Karpas-422 (cell line): ENCODE measurements around the gene CEMIP. TPM values are rescaled to one million over a fixed set of nuclear protein-coding genes. Genes with fewer than 3 reads are reported as not detected.

Source experiments
- DNase-seq: peaks from one replicate; pipeline ENCODE4 v3.0.0-alpha.2; 2015
- H2AFZ ChIP-seq: fragments of 200-600 bp; sonication (generic); 2 replicates; pipeline ENCODE4 v1.6.1; 2014; ENCODE audit warnings: antibody characterized with exemption, low read length, mixed read lengths
- H3K27ac ChIP-seq: fragments of 200-600 bp; sonication (generic); 2 replicates; pipeline ENCODE4 v1.5.1; 2014; ENCODE audit warnings: mild to moderate bottlenecking, low read length, moderate library complexity
- H3K27me3 ChIP-seq: fragments of 200-600 bp; sonication (generic); 2 replicates; pipeline ENCODE4 v1.6.1; 2014; ENCODE audit warnings: low read length, mixed read lengths
- H3K36me3 ChIP-seq: fragments of 200-600 bp; sonication (generic); 2 replicates; pipeline ENCODE4 v1.6.1; 2014; ENCODE audit warnings: low read length, mixed read lengths; ENCODE audit not compliant: insufficient read depth
- H3K4me1 ChIP-seq: fragments of 200-600 bp; sonication (generic); 2 replicates; pipeline ENCODE4 v1.6.1; 2014; ENCODE audit warnings: mild to moderate bottlenecking, low read length, mixed read lengths
- H3K4me2 ChIP-seq: fragments of 200-600 bp; sonication (generic); 2 replicates; pipeline ENCODE4 v1.6.1; 2014; ENCODE audit warnings: low read length, low read depth, mild to moderate bottlenecking; ENCODE audit not compliant: poor library complexity, severe bottlenecking
- H3K4me3 ChIP-seq: fragments of 200-600 bp; sonication (generic); 2 replicates; pipeline ENCODE4 v1.5.1; 2014; ENCODE audit warnings: mild to moderate bottlenecking, antibody characterized with exemption, low read length, mixed read lengths
- H3K79me2 ChIP-seq: fragments of 200-600 bp; sonication (generic); 2 replicates; pipeline ENCODE4 v1.6.1; 2014; ENCODE audit warnings: mild to moderate bottlenecking, low read length, mixed read lengths
- H3K9ac ChIP-seq: fragments of 200-600 bp; sonication (generic); 2 replicates; pipeline ENCODE4 v1.6.0; 2014; ENCODE audit warnings: low read length
- H3K9me2 ChIP-seq: fragments of 200-600 bp; sonication (generic), shearing (Covaris generic); replicated peaks from 2 replicates; pipeline ENCODE4 v1.6.0; 2014; ENCODE audit warnings: mild to moderate bottlenecking, low read length, moderate library complexity; ENCODE audit not compliant: insufficient read depth
- H3K9me3 ChIP-seq: fragments of 300-700, 200-600 bp; sonication (generic); 2 replicates; pipeline ENCODE4 v1.6.1; 2014; ENCODE audit warnings: low read length, mixed read lengths
- H4K20me1 ChIP-seq: fragments of 200-600 bp; sonication (generic); 2 replicates; pipeline ENCODE4 v1.6.1; 2014; ENCODE audit warnings: mild to moderate bottlenecking, antibody characterized with exemption, low read length, low read depth; ENCODE audit not compliant: insufficient read depth
- total RNA-seq: library from RNA; depleted of rRNA; stranded (reverse); fragments of >200 nt; shearing (Covaris generic); gene quantifications from 2 replicates; pipeline ENCODE4 v1.2.3, GENCODE V29; 2014; ENCODE audit warnings: low replicate concordance

Gene CEMIP
- total RNA-seq, 1 experiment from 2014 or later: not detected

GRCh38 chr15:80992441-80992840 is 213.3 kb downstream of the CEMIP start:
- no peak overlapping the region for H3K27ac ChIP-seq
- DNase-seq: no peak
- no peaks in the 10 kb centered on the region for H3K9me3 ChIP-seq
- peaks cover 21% of the 10 kb centered on the region for H3K79me2 ChIP-seq
- H3K4me2 ChIP-seq: no peak overlapping the region
- H3K9me2 ChIP-seq: no peaks in the 10 kb centered on the region
- no peaks in the 10 kb centered on the region for H3K27me3 ChIP-seq
- H3K4me3 ChIP-seq: no peak overlapping the region
- H3K36me3 ChIP-seq: no peaks in the 10 kb centered on the region
- H4K20me1 ChIP-seq: no peaks in the 10 kb centered on the region
- no peak overlapping the region for H2AFZ ChIP-seq
- peaks cover 20% of the 10 kb centered on the region for H3K4me1 ChIP-seq
- H3K9ac ChIP-seq: no peak overlapping the region

DNA sequence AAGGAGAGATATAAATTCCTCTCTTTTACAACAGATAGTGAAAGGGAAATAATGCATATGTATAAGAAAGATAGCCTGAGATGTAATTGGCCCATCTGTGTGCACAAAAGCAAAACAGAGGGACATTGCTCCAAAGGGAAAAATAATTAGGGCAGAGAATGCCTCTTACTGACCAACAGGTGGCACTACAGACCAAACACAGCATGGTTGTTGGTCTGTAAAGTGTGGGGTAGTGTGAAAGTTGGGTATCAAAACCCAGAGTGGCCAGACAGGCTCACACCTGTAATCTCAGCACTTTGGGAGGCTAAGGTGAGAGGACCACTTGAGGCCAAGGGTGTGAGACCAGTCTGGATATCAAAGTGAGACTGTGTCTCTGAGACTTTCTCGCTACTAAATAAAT is 217.1 kb downstream of the CEMIP start:
- DNase-seq: peak; percentile 69
- Histone ChIP-seq H3K4me1 (peaks cover 10% of the 10 kb centered on the region), H3K9me2 (no peaks in the 10 kb centered on the region), H4K20me1 (no peaks in the 10 kb centered on the region), H3K9ac (no peak overlapping the region), H2AFZ (no peak overlapping the region), H3K79me2 (no peaks in the 10 kb centered on the region), H3K9me3 (no peaks in the 10 kb centered on the region), H3K4me2 (no peak overlapping the region), H3K27me3 (no peaks in the 10 kb centered on the region; the same call in 1 of the 2 replicates), H3K27ac (no peak overlapping the region), H3K36me3 (no peaks in the 10 kb centered on the region), H3K4me3 (no peak overlapping the region)

DNA sequence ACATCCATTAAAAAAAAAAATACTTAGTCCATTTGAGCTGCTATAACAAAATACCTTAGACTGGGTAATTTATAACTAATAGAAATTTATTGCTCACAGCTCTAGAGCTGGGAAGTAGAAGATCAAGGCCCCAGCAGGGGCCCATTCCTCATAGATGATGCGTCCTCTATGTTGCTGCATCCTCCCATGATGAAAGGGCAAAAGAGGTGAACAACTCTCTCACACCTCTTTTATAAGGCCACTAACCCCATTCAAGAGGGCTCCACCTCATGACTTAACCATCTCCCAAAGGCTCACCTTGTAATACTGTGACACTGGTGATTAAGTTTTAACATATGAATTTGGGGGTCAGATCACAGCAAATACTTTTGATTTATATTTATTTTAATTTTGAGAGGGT is 218.5 kb downstream of the CEMIP start:
- no peak for DNase-seq
- H4K20me1 ChIP-seq: peaks cover 5% of the 10 kb centered on the region; the same call in 1 of the 2 replicates
- no peak overlapping the region for H3K4me3 ChIP-seq
- no peaks in the 10 kb centered on the region; the same call in 1 of the 2 replicates for H3K27me3 ChIP-seq
- no peaks in the 10 kb centered on the region for H3K36me3 ChIP-seq
- H3K4me1 ChIP-seq: peaks cover 21% of the 10 kb centered on the region
- H3K4me2 ChIP-seq: no peak overlapping the region
- H3K9me3 ChIP-seq: no peaks in the 10 kb centered on the region
- no peak overlapping the region for H2AFZ ChIP-seq
- H3K27ac ChIP-seq: no peak overlapping the region
- no peaks in the 10 kb centered on the region for H3K9me2 ChIP-seq
- H3K9ac ChIP-seq: no peak overlapping the region
- no peaks in the 10 kb centered on the region for H3K79me2 ChIP-seq

GRCh38 chr15:80998251-80998650 is 219.1 kb downstream of the CEMIP start:
- H4K20me1 ChIP-seq: peaks cover 10% of the 10 kb centered on the region
- no peaks in the 10 kb centered on the region for H3K79me2 ChIP-seq
- DNase-seq: peak; percentile 46
- no peak overlapping the region for H3K9ac ChIP-seq
- no peaks in the 10 kb centered on the region for H3K9me2 ChIP-seq
- peaks cover 21% of the 10 kb centered on the region for H3K4me1 ChIP-seq
- no peak overlapping the region for H3K4me3 ChIP-seq
- H3K27me3 ChIP-seq: no peaks in the 10 kb centered on the region; the same call in 1 of the 2 replicates
- no peaks in the 10 kb centered on the region for H3K9me3 ChIP-seq
- no peaks in the 10 kb centered on the region for H3K36me3 ChIP-seq
- no peak overlapping the region for H2AFZ ChIP-seq
- no peak overlapping the region for H3K27ac ChIP-seq
- no peak overlapping the region for H3K4me2 ChIP-seq

DNA sequence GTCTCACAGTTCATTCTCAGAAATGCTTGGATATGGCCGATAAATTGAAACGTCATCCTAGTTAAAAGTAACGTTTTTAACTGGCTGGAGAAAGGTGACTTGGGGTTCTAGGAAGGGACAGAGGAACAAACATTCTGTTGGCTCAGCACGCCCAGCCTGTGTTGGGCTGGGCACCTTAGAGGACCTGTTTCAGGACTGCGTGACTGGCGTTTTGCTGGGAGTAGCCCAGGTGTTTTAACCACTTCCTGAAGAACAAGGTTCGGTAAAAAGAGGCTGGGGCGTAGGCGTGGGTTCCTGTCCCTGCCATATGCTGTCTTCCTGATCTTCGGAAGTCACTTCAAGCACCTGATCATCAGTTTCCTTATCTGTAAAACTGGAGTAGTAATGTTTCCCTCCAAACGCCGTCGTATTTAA is 220.5 kb downstream of the CEMIP start:
- H3K9me2 ChIP-seq: no peaks in the 10 kb centered on the region
- H4K20me1 ChIP-seq: peaks cover 23% of the 10 kb centered on the region
- peak overlapping the region; percentile 83; the same call in 1 of the 2 replicates for H3K4me3 ChIP-seq
- peaks cover 21% of the 10 kb centered on the region for H3K4me1 ChIP-seq
- peak overlapping the region; percentile 85 for H3K4me2 ChIP-seq
- no peaks in the 10 kb centered on the region for H3K79me2 ChIP-seq
- peak overlapping the region; percentile 94; the same call in 1 of the 2 replicates for H3K9ac ChIP-seq
- no peaks in the 10 kb centered on the region; the same call in 1 of the 2 replicates for H3K27me3 ChIP-seq
- H3K27ac ChIP-seq: no peak overlapping the region
- H3K36me3 ChIP-seq: no peaks in the 10 kb centered on the region
- no peak for DNase-seq
- no peaks in the 10 kb centered on the region for H3K9me3 ChIP-seq
- no peak overlapping the region for H2AFZ ChIP-seq

GRCh38 chr15:81000144-81000623 is 221.0 kb downstream of the CEMIP start:
- no peaks in the 10 kb centered on the region for H3K9me2 ChIP-seq
- no peak for DNase-seq
- no peaks in the 10 kb centered on the region for H3K9me3 ChIP-seq
- peak overlapping the region; percentile 85 for H3K4me2 ChIP-seq
- H3K4me3 ChIP-seq: peak overlapping the region; percentile 83
- H3K36me3 ChIP-seq: no peaks in the 10 kb centered on the region
- no peaks in the 10 kb centered on the region for H3K79me2 ChIP-seq
- H2AFZ ChIP-seq: peak overlapping the region; percentile 96
- no peak overlapping the region for H3K27ac ChIP-seq
- H3K27me3 ChIP-seq: no peaks in the 10 kb centered on the region; the same call in 1 of the 2 replicates
- peaks cover 27% of the 10 kb centered on the region for H4K20me1 ChIP-seq
- peaks cover 21% of the 10 kb centered on the region for H3K4me1 ChIP-seq
- peak overlapping the region; percentile 94 for H3K9ac ChIP-seq

DNA sequence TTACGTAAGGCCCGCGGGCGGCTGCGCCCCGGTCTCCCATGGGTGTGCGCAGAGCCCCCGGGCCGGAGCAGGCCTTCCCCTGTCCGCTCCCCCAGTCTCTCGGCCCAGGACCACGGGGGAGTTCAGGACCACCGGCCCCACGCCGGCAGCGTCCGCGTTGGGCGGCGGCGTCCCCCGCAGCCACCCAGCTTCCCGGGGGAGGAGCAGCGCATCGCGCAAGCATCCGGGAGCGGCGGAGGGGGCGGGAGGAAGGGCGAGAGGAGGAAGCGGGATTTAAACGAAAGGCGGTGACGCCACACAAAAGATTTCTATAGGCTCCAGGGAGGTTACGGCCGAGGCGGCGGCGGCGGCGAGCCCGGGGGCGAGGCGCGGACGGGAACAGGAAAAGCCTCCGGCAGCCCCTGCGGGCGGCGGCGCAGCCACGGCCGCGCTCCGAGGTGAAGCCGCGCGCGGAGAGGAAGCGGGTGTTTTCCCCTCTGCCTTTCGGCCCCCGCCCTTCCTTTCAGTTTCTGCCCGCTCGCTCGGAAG is 221.5 kb downstream of the CEMIP start, which contains the start of gene TLNRD1:
Gene TLNRD1 (plus strand): TSS at position 300 of the 528 bp plus-strand sequence. CDS start 1,349 bp downstream, outside the sequence.
- H3K4me1 ChIP-seq: peaks cover 21% of the 10 kb centered on the region
- DNase-seq: peak; percentile 94
- H3K4me2 ChIP-seq: peak within 1 kb of the TSS; percentile 85
- no peaks in the 10 kb centered on the region for H3K9me2 ChIP-seq
- H3K4me3 ChIP-seq: peak within 1 kb of the TSS; percentile 83
- peaks cover 27% of the 10 kb centered on the region for H4K20me1 ChIP-seq
- H3K36me3 ChIP-seq: no peaks in the 10 kb centered on the region
- no peaks in the 10 kb centered on the region for H3K79me2 ChIP-seq
- H3K27me3 ChIP-seq: no peaks in the 10 kb centered on the region; the same call in 1 of the 2 replicates
- peak within 1 kb of the TSS; percentile 94 for H3K9ac ChIP-seq
- H3K9me3 ChIP-seq: no peaks in the 10 kb centered on the region
- H2AFZ ChIP-seq: peak within 1 kb of the TSS; percentile 96
- no peak within 1 kb of the TSS for H3K27ac ChIP-seq
